Panc1 (cell line): Measurements from ENCODE around the gene HSD3B2.

Experiments
- CTCF ChIP-seq: fragments of 450-650 bp; IDR thresholded peaks from 2 replicates; pipeline ENCODE4 v1.5.1; 2017; ENCODE audit warnings: mild to moderate bottlenecking
- POLR2AphosphoS5 ChIP-seq: IDR thresholded peaks from 2 replicates; pipeline ENCODE4 v1.6.1; 2012; ENCODE audit warnings: mild to moderate bottlenecking, low read depth, low read length, moderate library complexity
- TCF7L2 ChIP-seq: IDR thresholded peaks from 2 replicates; pipeline ENCODE4 v1.6.1; 2011; ENCODE audit warnings: mild to moderate bottlenecking, low read depth, low read length, inconsistent platforms
- TF ChIP-seq, protein P1 (sequence below), 2 experiments: IDR thresholded peaks; 2 replicates each; pipeline ENCODE4 v1.6.1; 2011 to 2012; ENCODE audit warnings: low read depth in 2 of 2, control low read depth in 1 of 2, low read length in 1 of 2, mild to moderate bottlenecking in 1 of 2, moderate library complexity in 1 of 2; ENCODE audit not compliant: insufficient read depth in 1 of 2

GRCh38 chr1:119422631-119423030, 7.7 kb downstream of the HSD3B2 start:
- TF ChIP-seq CTCF, result no peak
- TF ChIP-seq TCF7L2, result no peak
- no peak for TF ChIP-seq POLR2AphosphoS5
- TF ChIP-seq, protein P1, sequence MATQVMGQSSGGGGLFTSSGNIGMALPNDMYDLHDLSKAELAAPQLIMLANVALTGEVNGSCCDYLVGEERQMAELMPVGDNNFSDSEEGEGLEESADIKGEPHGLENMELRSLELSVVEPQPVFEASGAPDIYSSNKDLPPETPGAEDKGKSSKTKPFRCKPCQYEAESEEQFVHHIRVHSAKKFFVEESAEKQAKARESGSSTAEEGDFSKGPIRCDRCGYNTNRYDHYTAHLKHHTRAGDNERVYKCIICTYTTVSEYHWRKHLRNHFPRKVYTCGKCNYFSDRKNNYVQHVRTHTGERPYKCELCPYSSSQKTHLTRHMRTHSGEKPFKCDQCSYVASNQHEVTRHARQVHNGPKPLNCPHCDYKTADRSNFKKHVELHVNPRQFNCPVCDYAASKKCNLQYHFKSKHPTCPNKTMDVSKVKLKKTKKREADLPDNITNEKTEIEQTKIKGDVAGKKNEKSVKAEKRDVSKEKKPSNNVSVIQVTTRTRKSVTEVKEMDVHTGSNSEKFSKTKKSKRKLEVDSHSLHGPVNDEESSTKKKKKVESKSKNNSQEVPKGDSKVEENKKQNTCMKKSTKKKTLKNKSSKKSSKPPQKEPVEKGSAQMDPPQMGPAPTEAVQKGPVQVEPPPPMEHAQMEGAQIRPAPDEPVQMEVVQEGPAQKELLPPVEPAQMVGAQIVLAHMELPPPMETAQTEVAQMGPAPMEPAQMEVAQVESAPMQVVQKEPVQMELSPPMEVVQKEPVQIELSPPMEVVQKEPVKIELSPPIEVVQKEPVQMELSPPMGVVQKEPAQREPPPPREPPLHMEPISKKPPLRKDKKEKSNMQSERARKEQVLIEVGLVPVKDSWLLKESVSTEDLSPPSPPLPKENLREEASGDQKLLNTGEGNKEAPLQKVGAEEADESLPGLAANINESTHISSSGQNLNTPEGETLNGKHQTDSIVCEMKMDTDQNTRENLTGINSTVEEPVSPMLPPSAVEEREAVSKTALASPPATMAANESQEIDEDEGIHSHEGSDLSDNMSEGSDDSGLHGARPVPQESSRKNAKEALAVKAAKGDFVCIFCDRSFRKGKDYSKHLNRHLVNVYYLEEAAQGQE (IDR thresholded peaks at IDR 0.05; ENCODE audit: insufficient read depth in 1 of 2, low read depth in 2 of 2, low read length in 1 of 2), result no peak
